Peyer's patch (tissue), 4 donors: ENCODE data around the gene SYCP2.

Experiments
- CTCF ChIP-seq, 6 experiments: fragments of 450-650 bp in 4 of 6; fragments of 200-600 bp in 2 of 6; sonication (generic) in 1 of 6; IDR thresholded peaks; one replicate each; pipeline ENCODE4 v1.5.1; 2017 to 2019; ENCODE audit warnings: antibody characterized with exemption in 6 of 6, mild to moderate bottlenecking in 3 of 6, moderate library complexity in 1 of 6
- POLR2A ChIP-seq, 2 donors: fragments of 450-650 bp; IDR thresholded peaks; one replicate each; pipeline ENCODE4 v1.5.1; 2017; ENCODE audit warnings: antibody characterized with exemption in 2 of 2, mild to moderate bottlenecking in 2 of 2, moderate library complexity in 2 of 2

- TF ChIP-seq CTCF (IDR thresholded peaks at IDR 0.05) = no peak
- TF ChIP-seq POLR2A (IDR thresholded peaks at IDR 0.05) = no peak
These were observed 9.9 kb downstream of the SYCP2 start for GRCh38 chr20:59923514-59923913.
